Endothelial cell of umbilical vein (primary cell): ENCODE data around the gene ITIH4. TPM values are rescaled to one million over a fixed set of nuclear protein-coding genes. Genes with fewer than 3 reads are reported as not detected.

ENCODE experiments used
- BruUV-seq: library from RNA; stranded (reverse); fragments of 400-500 nt; replicated peaks from 2 replicates; lab custom pipeline; 2021; lab: Mats Ljungman, UMichigan
- CTCF ChIA-PET: fragments of 300-600, 350-600 bp; sonication (Branson Sonifier 250); formaldehyde crosslinking; loops from one replicate; lab custom pipeline; 2021; ENCODE audit warnings: antibody characterized with exemption, inconsistent platforms; lab: Charles Lee
- POLR2A ChIA-PET: fragments of 300-600, 350-600 bp; sonication (Branson Sonifier 250); formaldehyde crosslinking; loops from one replicate; lab custom pipeline; 2021; ENCODE audit warnings: antibody characterized with exemption, inconsistent platforms; lab: Charles Lee
- DNase-seq: peaks from one replicate; pipeline ENCODE4 v3.0.0-alpha.2; 2011; ENCODE audit warnings: low read depth, low spot score
- FAIRE-seq: peaks from 2 replicates; lab custom pipeline; 2011; peaks lifted over from hg19 to GRCh38; lab: Jason Lieb, UNC
- H2AFZ ChIP-seq: 2 replicates; pipeline ENCODE4 v1.6.0; 2012; ENCODE audit warnings: low read depth, low read length, control low read depth, inconsistent platforms
- H3K27ac ChIP-seq: 2 replicates; pipeline ENCODE4 v1.5.1; 2011; ENCODE audit warnings: low read depth, mild to moderate bottlenecking, control low read depth, low read length, moderate library complexity; ENCODE audit not compliant: insufficient read depth
- H3K27me3 ChIP-seq, 2 experiments: 2 replicates each; pipeline versions ENCODE4 v1.6.0 to v1.6.1; 2011; ENCODE audit warnings: low read length in 2 of 2, mixed read lengths in 1 of 2; ENCODE audit not compliant: control insufficient read depth in 2 of 2, insufficient read depth in 2 of 2
- H3K36me3 ChIP-seq, 2 experiments: 2 replicates in 1 of 2; 3 replicates in 1 of 2; pipeline ENCODE4 v1.5.1; 2011; ENCODE audit warnings: low read length in 2 of 2, mild to moderate bottlenecking in 1 of 2, moderate library complexity in 1 of 2; ENCODE audit not compliant: control insufficient read depth in 2 of 2, insufficient read depth in 2 of 2; ENCODE audit errors: extremely low read depth in 1 of 2
- H3K4me1 ChIP-seq: 3 replicates; pipeline ENCODE4 v1.5.1; 2011; ENCODE audit warnings: mild to moderate bottlenecking, low read length; ENCODE audit not compliant: control insufficient read depth, insufficient read depth; ENCODE audit errors: extremely low read depth
- H3K4me2 ChIP-seq: 2 replicates; pipeline ENCODE4 v1.6.1; 2011; ENCODE audit warnings: low read length, control low read depth, mixed read lengths; ENCODE audit not compliant: insufficient read depth
- H3K4me3 ChIP-seq, 3 experiments: fragments of 200-600 bp in 1 of 3; sonication (generic), shearing (Covaris generic) in 1 of 3; replicated peaks in 1 of 3; 2 replicates each; pipeline ENCODE4 v1.5.1; 2011 to 2016; ENCODE audit warnings: control low read depth in 3 of 3, low read length in 3 of 3, mild to moderate bottlenecking in 2 of 3, inconsistent platforms in 1 of 3, low read depth in 1 of 3, moderate library complexity in 1 of 3; ENCODE audit not compliant: insufficient read depth in 1 of 3
- H3K79me2 ChIP-seq: 2 replicates; pipeline ENCODE4 v1.6.0; 2012; ENCODE audit warnings: low read length, inconsistent platforms; ENCODE audit not compliant: control insufficient read depth, insufficient read depth
- H3K9ac ChIP-seq: replicated peaks from 2 replicates; pipeline ENCODE3; 2011; ENCODE audit warnings: low read length, control low read depth; ENCODE audit not compliant: insufficient read depth; ENCODE audit errors: extremely low read depth
- H3K9me1 ChIP-seq: replicated peaks from 3 replicates; pipeline ENCODE4 v1.6.0; 2011; ENCODE audit warnings: mild to moderate bottlenecking, low read length; ENCODE audit not compliant: control insufficient read depth, insufficient read depth; ENCODE audit errors: extremely low read depth
- H3K9me3 ChIP-seq: replicated peaks from 2 replicates; pipeline ENCODE4 v1.5.1; 2012; ENCODE audit warnings: low read length, inconsistent platforms; ENCODE audit not compliant: control insufficient read depth, insufficient read depth
- H4K20me1 ChIP-seq: replicated peaks from 2 replicates; pipeline ENCODE3; 2011; ENCODE audit warnings: mild to moderate bottlenecking, low read length; ENCODE audit not compliant: control insufficient read depth, insufficient read depth; ENCODE audit errors: extremely low read depth
- EZH2 ChIP-seq: IDR thresholded peaks from 2 replicates; pipeline ENCODE4 v1.6.1; 2012; ENCODE audit warnings: borderline replicate concordance, low read depth, mild to moderate bottlenecking, moderate library complexity, low read length, inconsistent platforms; ENCODE audit not compliant: severe bottlenecking
- FOS ChIP-seq: IDR thresholded peaks from 2 replicates; pipeline ENCODE4 v1.6.1; 2011; ENCODE audit warnings: mild to moderate bottlenecking, low read length, moderate library complexity, borderline replicate concordance; ENCODE audit not compliant: insufficient read depth
- JUN ChIP-seq: IDR thresholded peaks from 2 replicates; pipeline ENCODE4 v1.6.1; 2011; ENCODE audit warnings: borderline replicate concordance, low read depth; ENCODE audit not compliant: insufficient read length, insufficient read depth
- MYC ChIP-seq: IDR thresholded peaks from one replicate; pipeline ENCODE4 v1.6.1; 2011; ENCODE audit warnings: mild to moderate bottlenecking, low read depth, low read length
- POLR2A ChIP-seq: IDR thresholded peaks from 2 replicates; pipeline ENCODE4 v1.6.1; 2012; ENCODE audit warnings: low read depth, mild to moderate bottlenecking, control low read depth, low read length
- POLR2AphosphoS5 ChIP-seq: IDR thresholded peaks from 2 replicates; pipeline ENCODE4 v1.6.1; 2012; ENCODE audit warnings: low read depth, mild to moderate bottlenecking, control low read depth, low read length, moderate library complexity; ENCODE audit not compliant: insufficient read depth
- dilution Hi-C: fragments of 300-500 bp; cut with MboI; formaldehyde crosslinking; loops from one replicate; pipeline ENCODE4 v1.15.0; 2019; ENCODE audit warnings: low sequenced_read_pairs; ENCODE audit not compliant: extremely low pct_ligation_motif_present
- intact Hi-C: fragments of 100-400 bp; cut with micrococcal nuclease; formaldehyde crosslinking; loops from one replicate; pipeline ENCODE4 v1.10.0; 2022
- polyA plus RNA-seq, 4 experiments: library from polyadenylated mRNA; depleted of rRNA in 3 of 4; stranded (reverse) in 3 of 4; unstranded in 1 of 4; fragments of >200 nt; gene quantifications; 2 replicates each; pipeline versions ENCODE4 v1.2.1 to v1.2.3, GENCODE V29; 2011 to 2012; ENCODE audit warnings: missing spikeins in 1 of 4
- total RNA-seq: library from RNA; stranded (reverse); gene quantifications from 2 replicates; pipeline ENCODE4 v1.2.3, GENCODE V29; 2021
- TF ChIP-seq, protein P1 (sequence below), 2 donors: IDR thresholded peaks; 1 replicate in 1 of 2; 2 replicates in 1 of 2; pipeline ENCODE4 v1.5.1; 2011; ENCODE audit warnings: low read length in 2 of 2, mild to moderate bottlenecking in 2 of 2, moderate library complexity in 2 of 2, control low read depth in 1 of 2, inconsistent platforms in 1 of 2, low read depth in 1 of 2; ENCODE audit not compliant: insufficient read depth in 1 of 2; ENCODE audit errors: extremely low read depth in 1 of 2
- TF ChIP-seq, protein P2 (sequence below): IDR thresholded peaks from 2 replicates; pipeline ENCODE4 v1.6.1; 2011; ENCODE audit not compliant: insufficient read depth, insufficient read length

ITIH4 gene
- total and polyA plus RNA-seq, 2 donors (not counting 3 experiments of a cell fraction or from before 2014, with no cell fraction given) = 0.17 to 2.4 TPM

DNA sequence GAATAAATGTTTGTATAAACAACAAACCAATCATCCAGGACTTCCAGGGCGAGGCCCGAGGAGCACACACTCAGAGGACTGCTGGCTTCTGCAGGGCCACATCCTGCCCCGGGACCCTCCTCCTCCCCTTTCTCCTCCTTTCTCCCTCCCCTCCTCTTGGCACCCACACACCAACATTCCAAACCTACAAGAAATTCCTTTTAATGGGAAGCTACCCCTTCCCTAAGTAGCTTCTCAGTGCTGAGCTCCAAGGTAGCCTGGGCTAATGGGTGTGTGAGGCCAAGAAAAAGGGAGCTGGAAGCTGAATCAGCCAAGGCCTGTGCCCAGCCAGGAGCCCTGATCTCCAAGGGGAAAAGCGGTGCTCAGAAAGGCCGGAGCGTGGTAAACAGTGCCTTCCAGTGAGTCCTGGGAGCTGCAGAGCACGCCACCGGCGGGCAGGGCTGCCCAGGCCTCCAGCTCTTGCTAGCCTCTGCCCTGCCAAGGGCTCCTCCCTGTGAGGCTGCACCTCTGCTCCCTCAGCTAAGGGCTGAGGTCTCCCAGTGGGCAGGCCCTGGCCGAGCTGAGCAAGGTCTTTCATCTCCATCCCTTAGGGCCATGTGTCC lies 32.0 kb downstream of the ITIH4 start:
- CTCF ChIA-PET = interaction anchor here (0.7 to 2.6 kb wide), 14 partner anchors 9 to 56 kb away, joined by 3 to 13 read pairs (median 4); no protein-coding TSS in a partner anchor
- BruUV-seq = no TSS peak
- DNase-seq = no peak

More for the DNA sequence above, 32.0 kb downstream of the ITIH4 start:
- TF ChIP-seq MYC (no peak), POLR2A (no peak), JUN (no peak), EZH2 (no peak), FOS (no peak), POLR2AphosphoS5 (no peak)
- TF ChIP-seq, protein P1, sequence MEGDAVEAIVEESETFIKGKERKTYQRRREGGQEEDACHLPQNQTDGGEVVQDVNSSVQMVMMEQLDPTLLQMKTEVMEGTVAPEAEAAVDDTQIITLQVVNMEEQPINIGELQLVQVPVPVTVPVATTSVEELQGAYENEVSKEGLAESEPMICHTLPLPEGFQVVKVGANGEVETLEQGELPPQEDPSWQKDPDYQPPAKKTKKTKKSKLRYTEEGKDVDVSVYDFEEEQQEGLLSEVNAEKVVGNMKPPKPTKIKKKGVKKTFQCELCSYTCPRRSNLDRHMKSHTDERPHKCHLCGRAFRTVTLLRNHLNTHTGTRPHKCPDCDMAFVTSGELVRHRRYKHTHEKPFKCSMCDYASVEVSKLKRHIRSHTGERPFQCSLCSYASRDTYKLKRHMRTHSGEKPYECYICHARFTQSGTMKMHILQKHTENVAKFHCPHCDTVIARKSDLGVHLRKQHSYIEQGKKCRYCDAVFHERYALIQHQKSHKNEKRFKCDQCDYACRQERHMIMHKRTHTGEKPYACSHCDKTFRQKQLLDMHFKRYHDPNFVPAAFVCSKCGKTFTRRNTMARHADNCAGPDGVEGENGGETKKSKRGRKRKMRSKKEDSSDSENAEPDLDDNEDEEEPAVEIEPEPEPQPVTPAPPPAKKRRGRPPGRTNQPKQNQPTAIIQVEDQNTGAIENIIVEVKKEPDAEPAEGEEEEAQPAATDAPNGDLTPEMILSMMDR (IDR thresholded peaks at IDR 0.05; ENCODE audit: extremely low read depth in 1 of 2, insufficient read depth in 1 of 2, low read depth in 1 of 2, low read length in 2 of 2) = no peak
- TF ChIP-seq, protein P2, sequence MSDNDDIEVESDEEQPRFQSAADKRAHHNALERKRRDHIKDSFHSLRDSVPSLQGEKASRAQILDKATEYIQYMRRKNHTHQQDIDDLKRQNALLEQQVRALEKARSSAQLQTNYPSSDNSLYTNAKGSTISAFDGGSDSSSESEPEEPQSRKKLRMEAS = no peak
- Histone ChIP-seq H3K4me3 (no peak overlapping the region), H3K4me2 (no peak overlapping the region), H3K9me1 (no peaks in the 10 kb centered on the region), H3K36me3 (no peaks in the 10 kb centered on the region), H3K27me3 (no peaks in the 10 kb centered on the region), H3K79me2 (no peaks in the 10 kb centered on the region), H2AFZ (no peak overlapping the region), H3K9me3 (no peaks in the 10 kb centered on the region), H4K20me1 (no peaks in the 10 kb centered on the region), H3K4me1 (no peaks in the 10 kb centered on the region), H3K9ac (no peak overlapping the region), H3K27ac (no peak overlapping the region)
- POLR2A ChIA-PET = no interaction called here
- dilution Hi-C loops = no loop called here
- no peak for FAIRE-seq
- intact Hi-C loops = no loop called here
